ENCODE measurements around the gene NDOR1.

GRCh38 chr9:137160054-137160425 is 45.5 kb upstream of the NDOR1 start:
- no peak for TF ChIP-seq CTCF (conservative IDR thresholded peaks at IDR 0.05 in 1 of 2, IDR thresholded peaks at IDR 0.05 in 1 of 2; ENCODE audit: extremely low read depth in 1 of 2, insufficient read depth in 1 of 2, low read depth in 1 of 2, low read length in 2 of 2)
- no peak for TF ChIP-seq EZH2 (IDR thresholded peaks at IDR 0.05; ENCODE audit: borderline replicate concordance, low read length)
